HG03432 (cell line): ENCODE measurements around the gene EDAR.

Experiments used
- ATAC-seq: cut with Tn5 transposase; IDR thresholded peaks from one replicate; pipeline ENCODE4 v1.9.1; 2021; ENCODE audit warnings: mild to moderate bottlenecking, moderate library complexity; ENCODE audit not compliant: unreplicated experiment

Gene EDAR

GRCh38 chr2:108911807-108912628 lies 77.0 kb downstream of the EDAR start:
- ATAC-seq = no peak

DNA sequence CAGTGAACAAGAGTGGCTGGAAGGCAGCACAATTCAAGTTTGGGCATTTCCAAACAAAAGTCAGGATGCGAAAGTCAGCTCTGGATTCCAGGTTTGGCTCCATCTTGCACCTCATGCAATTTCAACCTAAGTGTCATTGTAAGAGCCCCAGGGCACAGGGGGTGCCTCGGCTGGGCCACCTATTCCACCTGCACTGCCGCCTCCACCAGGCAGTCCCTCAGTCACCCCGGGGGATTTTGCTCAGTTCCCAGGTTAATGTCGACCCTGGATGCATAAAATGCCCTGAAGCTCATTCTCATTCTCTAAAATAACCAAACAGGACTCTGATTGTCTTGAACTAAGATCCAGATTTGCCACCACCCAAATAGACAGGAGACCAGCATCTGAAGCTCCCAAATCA lies 77.6 kb downstream of the EDAR start:
- ATAC-seq = no peak

DNA sequence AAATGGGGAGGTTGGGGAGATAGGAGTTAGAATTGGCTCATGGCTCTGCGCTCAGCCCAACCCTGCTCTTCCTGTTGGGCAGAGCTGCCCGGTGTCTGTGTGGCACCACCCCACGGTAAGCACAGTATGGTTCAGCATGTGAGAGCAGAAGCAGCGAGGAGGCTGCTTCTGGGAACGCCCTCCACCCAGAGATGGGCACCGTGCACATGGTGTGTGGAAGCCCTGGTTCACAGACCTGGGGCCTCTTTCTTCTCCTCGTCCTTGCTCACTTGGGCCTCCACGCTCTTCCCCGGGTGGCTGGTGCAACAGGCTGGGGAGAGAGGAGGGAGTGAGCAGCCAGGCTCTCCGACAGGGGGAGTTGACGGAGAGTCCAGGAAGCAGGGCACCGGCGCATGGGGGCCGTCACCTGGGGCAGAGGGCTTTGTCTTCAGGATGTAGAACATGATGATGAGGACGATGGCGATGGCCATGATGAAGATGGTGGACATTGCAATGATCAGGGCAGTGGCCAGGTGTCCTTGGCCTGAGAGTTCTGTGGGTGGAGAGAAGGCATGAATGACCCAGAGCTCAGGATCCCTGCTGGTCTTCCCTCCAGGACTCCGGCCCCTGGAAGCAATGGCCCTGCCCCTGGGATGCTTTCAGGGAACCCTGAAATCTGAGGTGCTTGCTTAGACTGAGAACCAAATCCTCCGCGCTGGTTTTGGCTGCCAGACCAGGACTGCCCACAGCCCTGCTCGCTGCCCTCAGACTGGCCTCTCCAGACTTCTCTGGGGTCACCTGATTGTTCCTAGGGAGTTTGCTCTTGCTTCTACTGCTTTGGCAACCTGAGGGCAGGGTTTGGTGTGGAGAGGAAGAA lies 78.3 kb downstream of the EDAR start:
- ATAC-seq = no peak

- no peak for ATAC-seq
Measured at GRCh38 chr2:108910011-108910431, 79.0 kb downstream of the EDAR start.

DNA sequence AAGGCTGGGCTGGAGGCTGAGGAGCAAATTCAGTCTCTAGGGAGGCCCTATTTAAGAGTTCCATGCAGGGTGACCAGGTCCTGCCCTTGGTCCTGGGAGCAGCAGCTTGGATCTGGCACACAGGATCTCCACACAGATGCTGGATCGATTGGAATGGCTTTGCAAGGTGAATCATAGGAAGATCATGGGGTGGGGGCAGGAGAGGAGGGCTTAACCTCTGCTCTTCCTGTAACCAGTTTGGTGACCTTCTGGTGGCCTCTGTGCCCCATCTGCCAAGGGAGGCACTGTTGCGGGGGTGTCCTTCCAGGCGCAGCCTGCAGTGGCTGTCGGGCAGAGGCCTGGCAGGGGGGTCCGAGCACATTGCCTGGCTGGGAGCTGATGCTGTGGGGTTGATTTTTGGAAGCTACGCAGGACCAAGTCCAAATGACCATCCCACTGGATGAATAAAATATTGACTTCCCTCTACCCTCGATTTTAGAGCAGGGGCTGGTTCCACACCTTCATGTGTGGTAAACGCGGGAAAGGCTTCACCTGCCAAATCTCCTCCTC lies 79.7 kb downstream of the EDAR start:
- ATAC-seq = no peak

GRCh38 chr2:108908713-108909070 lies 80.3 kb downstream of the EDAR start:
- no peak for ATAC-seq

- no peak for ATAC-seq
Measured at GRCh38 chr2:108907822-108908712, 81.0 kb downstream of the EDAR start.

DNA sequence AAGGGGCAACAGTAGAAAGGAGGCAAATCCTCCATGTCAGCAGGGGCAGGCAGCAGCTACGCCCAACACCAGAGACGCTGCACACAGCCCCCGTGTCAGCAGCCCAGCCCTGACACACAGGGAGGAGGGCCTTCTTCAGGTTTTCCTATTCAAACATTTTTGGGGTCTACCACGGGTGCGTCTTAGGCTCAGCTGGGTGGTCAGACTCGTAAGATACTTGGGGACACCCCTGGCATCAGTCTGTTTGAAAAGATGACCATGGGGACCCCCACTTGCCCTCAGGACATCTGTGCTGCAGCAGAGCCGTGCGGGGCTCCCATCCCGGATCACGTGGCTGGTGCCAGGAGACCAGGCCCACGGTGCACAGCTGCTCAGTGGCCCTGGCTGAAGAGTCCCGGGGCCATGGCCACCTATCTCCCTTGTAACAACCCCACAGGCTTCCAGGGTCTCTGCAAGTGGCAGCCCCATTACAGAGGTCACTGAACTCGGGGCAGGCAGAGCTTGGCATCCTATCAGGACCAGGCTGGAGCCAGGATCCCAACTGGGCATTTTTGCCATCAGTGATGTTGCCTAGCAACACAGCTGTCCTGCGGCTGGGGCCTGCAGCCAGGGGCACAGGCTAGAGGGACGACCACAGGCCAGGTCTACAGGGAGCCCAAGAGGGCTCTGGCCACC lies 82.5 kb downstream of the EDAR start:
- no peak for ATAC-seq

- ATAC-seq = no peak
Measured at GRCh38 chr2:108905906-108906305, 83.1 kb downstream of the EDAR start.

- ATAC-seq = no peak
Measured at GRCh38 chr2:108905176-108905575, 83.8 kb downstream of the EDAR start.

- ATAC-seq = no peak
Measured at GRCh38 chr2:108904680-108905079, 84.3 kb downstream of the EDAR start.

GRCh38 chr2:108898315-108899082 lies 90.5 kb downstream of the EDAR start:
- ATAC-seq = no peak

DNA sequence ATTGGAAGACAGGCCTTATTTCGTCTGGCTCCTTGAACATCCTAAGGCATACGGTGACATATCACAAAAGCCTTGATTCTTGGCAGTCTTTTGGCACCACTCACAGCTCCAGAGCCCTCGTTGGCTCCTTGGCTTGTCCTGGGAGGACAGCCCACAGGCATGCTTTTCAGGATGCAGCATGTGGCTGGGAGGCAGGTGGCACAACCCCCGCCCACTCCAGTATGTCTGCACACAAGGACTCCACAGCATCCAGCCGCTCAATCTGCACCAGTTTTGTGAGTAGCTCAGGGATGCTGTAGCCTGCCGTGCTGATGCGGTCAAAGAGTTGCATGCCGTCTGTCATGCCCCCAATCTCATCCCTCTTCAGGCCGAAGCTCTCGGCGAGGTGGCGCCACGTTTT lies 92.3 kb downstream of the EDAR start:
- ATAC-seq = no peak

- ATAC-seq = no peak
Measured at GRCh38 chr2:108895188-108895587, 93.8 kb downstream of the EDAR start.

DNA sequence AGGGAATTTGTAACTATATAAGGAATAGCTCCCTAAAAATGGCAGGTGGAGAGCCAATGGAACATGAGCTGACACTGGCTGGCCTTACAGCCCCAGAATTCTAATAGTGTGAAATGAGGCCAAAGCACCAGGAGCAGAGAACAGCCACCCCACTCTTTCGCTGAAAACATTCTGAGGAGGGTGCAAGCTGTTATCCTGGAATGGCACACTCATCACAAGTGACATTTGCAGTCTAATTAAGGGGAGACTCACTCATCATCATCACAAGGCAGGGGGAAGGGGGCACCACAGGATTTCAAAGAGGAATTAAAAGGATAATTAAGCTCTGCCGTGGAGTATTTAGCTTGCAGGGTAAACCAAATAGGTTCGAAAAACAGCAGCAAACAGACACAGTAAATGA lies 94.3 kb downstream of the EDAR start:
- ATAC-seq = no peak

GRCh38 chr2:108893277-108893676 lies 95.7 kb downstream of the EDAR start:
- ATAC-seq = no peak

DNA sequence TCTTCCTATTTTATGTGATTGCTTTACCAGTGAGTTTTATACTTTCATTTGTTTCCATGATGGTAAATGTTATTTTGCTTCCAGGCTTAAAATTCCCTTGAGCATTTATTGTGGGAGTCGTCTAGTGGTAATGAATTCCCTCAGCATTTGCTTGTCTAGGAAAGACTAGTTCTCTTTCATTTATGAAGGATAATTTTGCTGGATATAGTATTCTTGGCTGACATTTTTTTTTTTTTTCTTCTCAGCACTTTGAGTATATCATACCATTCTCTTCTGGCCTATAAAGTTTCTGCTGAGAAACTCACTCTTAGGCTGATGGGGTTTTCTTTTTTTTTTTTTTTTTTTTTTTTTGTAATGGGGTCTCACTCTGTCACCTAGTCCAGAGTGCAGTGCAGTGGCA lies 99.1 kb downstream of the EDAR start:
- ATAC-seq = no peak

DNA sequence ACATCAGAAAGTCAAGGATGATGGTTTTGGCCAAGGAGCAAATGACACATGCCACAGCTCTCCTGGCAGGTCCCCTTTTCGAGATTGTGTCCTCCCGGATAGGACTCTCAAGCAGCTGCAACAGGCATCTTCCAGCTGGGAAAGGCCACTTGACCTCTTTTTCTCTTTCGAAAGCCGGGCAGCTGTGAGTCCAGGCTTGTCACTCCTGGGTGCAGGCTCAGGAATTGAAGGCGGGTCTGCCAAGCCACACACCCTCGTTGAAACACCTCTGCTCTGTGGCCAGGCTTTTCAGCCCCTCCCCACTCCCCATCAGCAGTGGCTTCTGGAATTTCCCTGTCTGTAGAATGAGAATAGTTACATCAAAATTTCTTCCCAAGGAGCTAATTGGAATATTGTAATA lies 104.4 kb downstream of the EDAR start:
- no peak for ATAC-seq

GRCh38 chr2:108878276-108878675 lies 110.7 kb downstream of the EDAR start:
- no peak for ATAC-seq

DNA sequence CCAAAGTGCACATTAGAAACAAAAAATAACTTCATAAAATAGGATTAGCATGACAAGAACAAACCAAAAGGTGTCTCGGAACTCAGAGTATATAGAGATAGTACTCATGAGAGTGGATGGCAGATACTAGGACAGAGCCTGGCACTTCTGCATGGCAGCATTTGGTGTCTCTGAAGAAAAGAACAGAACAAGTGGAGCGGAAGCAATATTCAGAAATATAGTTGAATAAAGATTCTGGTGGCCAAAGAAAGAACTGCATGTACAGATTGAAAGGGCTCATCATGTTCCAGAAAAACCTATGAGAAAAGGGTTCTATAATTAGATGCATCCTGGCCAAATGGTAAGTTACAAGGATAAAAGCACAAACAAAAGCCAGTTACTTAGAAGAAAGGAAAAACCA lies 111.5 kb downstream of the EDAR start:
- ATAC-seq = no peak
